ENCODE results near the gene IGSF9B. TPM values are rescaled to one million over a fixed set of nuclear protein-coding genes. Genes with fewer than 3 reads are reported as not detected.

Gene IGSF9B
- total RNA-seq, 4 donors from 2014 or later = 6.5 to 106 (median 29.1) TPM

GRCh38 chr11:134001596-134001995, 44.8 kb upstream of the IGSF9B start:
- H3K27ac ChIP-seq = no peak overlapping the region
- H3K27me3 ChIP-seq = no peaks in the 10 kb centered on the region
- H3K4me1 ChIP-seq = no peaks in the 10 kb centered on the region
- no peak for DNase-seq
- TF ChIP-seq POLR2A (IDR thresholded peaks at IDR 0.05) (no peak), CTCF (IDR thresholded peaks at IDR 0.05) (no peak)
- intact Hi-C loops (cut with DNase I; ENCODE audit: low total_unique reads) = no loop called here
- H3K9me3 ChIP-seq = no peaks in the 10 kb centered on the region
- H3K4me3 ChIP-seq = no peak overlapping the region
- no peaks in the 10 kb centered on the region for H3K36me3 ChIP-seq

- Histone ChIP-seq H3K36me3 (no peaks in the 10 kb centered on the region), H3K9me3 (no peaks in the 10 kb centered on the region), H3K4me3 (no peak overlapping the region), H3K4me1 (no peaks in the 10 kb centered on the region), H3K27me3 (no peaks in the 10 kb centered on the region), H3K27ac (no peak overlapping the region)
- TF ChIP-seq POLR2A (IDR thresholded peaks at IDR 0.05) (no peak), CTCF (IDR thresholded peaks at IDR 0.05) (no peak)
- DNase-seq = no peak
- intact Hi-C loops (cut with DNase I; ENCODE audit: low total_unique reads) = no loop called here
Measured at GRCh38 chr11:134001088-134001487, 44.3 kb upstream of the IGSF9B start.

GRCh38 chr11:133999355-133999754, 42.6 kb upstream of the IGSF9B start:
- no peaks in the 10 kb centered on the region for H3K36me3 ChIP-seq
- H3K9me3 ChIP-seq = no peaks in the 10 kb centered on the region
- no peak for TF ChIP-seq CTCF (IDR thresholded peaks at IDR 0.05)
- no peak for TF ChIP-seq POLR2A (IDR thresholded peaks at IDR 0.05)
- no peak overlapping the region for H3K27ac ChIP-seq
- no peak for DNase-seq
- no peaks in the 10 kb centered on the region for H3K4me1 ChIP-seq
- no peak overlapping the region for H3K4me3 ChIP-seq
- intact Hi-C loops (cut with DNase I; ENCODE audit: low total_unique reads) = no loop called here
- no peaks in the 10 kb centered on the region for H3K27me3 ChIP-seq

- Histone ChIP-seq H3K27me3 (no peaks in the 10 kb centered on the region), H3K9me3 (no peaks in the 10 kb centered on the region), H3K36me3 (no peaks in the 10 kb centered on the region), H3K27ac (no peak overlapping the region), H3K4me3 (no peak overlapping the region), H3K4me1 (no peaks in the 10 kb centered on the region)
- DNase-seq = no peak
- TF ChIP-seq POLR2A (IDR thresholded peaks at IDR 0.05) (no peak), CTCF (IDR thresholded peaks at IDR 0.05) (no peak)
- intact Hi-C loops (cut with DNase I; ENCODE audit: low total_unique reads) = no loop called here
Measured at GRCh38 chr11:133997554-133997953, 40.8 kb upstream of the IGSF9B start.

GRCh38 chr11:133996671-133997070, 39.9 kb upstream of the IGSF9B start:
- H3K4me1 ChIP-seq = no peaks in the 10 kb centered on the region
- TF ChIP-seq POLR2A (IDR thresholded peaks at IDR 0.05) = no peak
- no peak for TF ChIP-seq CTCF (IDR thresholded peaks at IDR 0.05)
- no peaks in the 10 kb centered on the region for H3K9me3 ChIP-seq
- intact Hi-C loops (cut with DNase I; ENCODE audit: low total_unique reads) = no loop called here
- no peak overlapping the region for H3K27ac ChIP-seq
- no peaks in the 10 kb centered on the region for H3K36me3 ChIP-seq
- DNase-seq = no peak
- no peak overlapping the region for H3K4me3 ChIP-seq
- H3K27me3 ChIP-seq = no peaks in the 10 kb centered on the region

Data from uterus (tissue), 4 donors.